NCI-H2107 treated with DMSO at 0.1 percent for 48 hours (cell line): ENCODE results near the gene MAPKAPK3.
"Not testable (repeated sequence)": the region's sequence is repeated elsewhere in the genome, so short reads cannot be mapped to it uniquely, and the experiment has no call there.

ENCODE experiments used
- DNase-seq: peaks from one replicate; lab custom pipeline; 2025; ENCODE audit not compliant: unreplicated experiment; lab: John Stamatoyannopoulos, UW

MAPKAPK3 gene

DNA sequence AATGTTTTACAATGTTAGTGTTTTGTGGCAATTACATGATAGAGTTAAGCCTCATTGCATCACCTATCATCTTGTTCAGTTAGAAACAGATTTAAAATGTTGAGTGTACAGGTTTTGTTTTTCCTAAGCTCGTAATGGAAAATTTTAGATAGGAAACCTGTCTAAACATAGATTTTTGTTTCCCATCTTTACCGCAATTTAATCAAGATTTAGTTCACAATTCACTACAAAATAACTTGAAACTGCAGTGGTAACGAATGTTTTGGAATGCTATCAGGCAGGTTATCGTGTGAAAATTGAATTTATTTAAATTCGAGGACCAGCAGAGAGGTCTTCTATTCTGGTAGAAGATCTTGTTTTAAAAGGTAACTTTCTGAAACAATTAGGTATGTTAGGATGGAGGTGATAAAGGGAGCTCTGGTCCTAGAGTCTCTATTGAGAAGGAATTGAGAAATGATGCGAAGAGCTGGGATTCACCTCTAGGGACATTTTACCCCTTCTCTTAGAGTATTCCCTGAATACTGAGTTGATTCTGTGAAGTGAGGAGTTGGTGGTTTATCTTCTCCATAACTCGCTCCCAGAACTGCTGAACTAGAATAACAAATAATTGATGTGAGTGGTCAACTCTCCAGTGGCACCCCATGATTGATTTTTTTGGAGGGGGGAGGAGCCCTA lies 59.2 kb downstream of the MAPKAPK3 start:
- no peak for DNase-seq

DNA sequence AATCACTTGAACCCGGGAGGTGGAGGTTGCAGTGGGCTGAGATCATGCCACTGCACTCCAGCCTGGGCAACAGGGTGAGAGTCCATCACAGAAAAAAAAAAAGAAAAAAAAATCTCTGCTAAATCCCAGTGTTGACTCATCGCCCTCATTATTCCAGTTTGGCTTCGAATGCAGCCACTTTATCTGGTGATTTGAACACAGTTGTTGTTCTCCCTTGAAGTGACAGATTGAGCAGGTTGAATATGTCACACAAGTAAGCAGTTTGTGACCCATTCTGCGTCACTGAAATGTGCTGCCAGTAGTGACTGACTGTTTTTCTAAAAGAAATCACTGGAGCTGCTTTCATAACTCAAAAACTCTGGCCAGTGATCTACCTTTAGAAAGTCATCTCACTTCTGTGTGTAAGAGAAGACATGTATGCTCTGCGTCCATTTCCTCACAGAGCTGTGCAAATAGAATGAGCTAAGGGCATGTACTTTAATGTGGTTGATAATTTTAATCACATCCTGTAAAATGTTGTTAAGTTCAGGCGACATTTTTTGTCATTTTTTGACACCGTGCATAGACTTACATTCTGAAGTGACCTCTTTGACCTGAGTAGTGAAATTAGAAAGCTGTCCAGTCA lies 70.3 kb downstream of the MAPKAPK3 start:
- DNase-seq, result no peak

DNA sequence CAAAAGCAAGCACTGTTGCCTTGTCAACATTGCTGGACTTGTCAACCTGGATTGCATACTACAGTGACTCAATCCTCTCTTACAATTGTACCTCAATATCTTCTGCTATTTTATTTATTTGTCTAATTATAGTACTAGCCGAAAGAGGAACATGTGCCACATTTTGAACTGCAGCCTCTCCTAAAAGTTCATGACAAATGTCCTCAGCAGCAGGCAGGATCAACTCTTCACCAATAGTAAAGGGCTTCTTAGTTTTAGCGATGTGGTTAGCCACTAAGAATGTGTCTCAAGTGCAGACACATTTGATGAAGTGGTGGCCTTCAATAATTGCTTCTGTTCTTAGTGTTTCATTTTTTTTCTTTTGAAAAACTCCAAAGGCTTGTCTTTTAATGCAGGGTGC lies 71.0 kb downstream of the MAPKAPK3 start:
- DNase-seq, result no peak

DNA sequence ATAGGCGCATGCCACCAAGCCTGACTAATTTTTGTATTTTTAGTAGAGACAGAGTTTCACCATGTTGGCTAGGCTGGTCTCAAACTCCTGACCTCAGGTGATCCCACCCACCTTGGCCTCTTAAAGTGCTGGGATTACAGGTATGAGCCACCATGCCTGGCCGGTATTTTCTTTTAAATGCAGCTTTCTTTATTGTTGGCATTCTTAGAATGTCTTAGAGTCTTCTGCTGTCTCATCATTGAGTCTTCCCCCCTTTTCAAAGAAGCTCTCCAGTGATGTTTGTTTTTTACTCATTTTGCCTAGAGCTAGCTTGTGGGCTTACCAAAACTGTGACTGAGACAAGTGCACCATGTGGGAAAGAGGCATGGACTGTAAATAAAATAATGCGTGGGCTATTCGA lies 71.7 kb downstream of the MAPKAPK3 start:
- not testable (repeated sequence) for DNase-seq

DNA sequence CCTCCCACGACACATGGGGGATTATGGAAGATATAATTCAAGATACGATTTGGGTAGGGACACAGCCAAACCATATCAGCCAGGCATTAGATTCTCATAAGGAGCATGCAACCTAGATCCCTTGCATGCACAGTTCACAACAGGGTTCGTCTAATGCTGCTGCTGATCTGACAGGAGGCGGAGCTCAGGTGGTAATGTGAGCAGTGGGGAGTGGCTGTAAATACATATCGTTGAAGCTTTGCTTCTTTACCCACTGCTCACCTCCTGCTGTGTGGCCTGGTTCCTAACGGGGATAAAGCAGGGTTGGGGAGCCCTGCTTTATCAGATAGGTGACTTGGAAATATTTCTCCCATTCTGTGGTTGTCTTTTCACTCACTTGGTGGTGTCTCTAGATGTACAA lies 72.6 kb downstream of the MAPKAPK3 start:
- no peak for DNase-seq

DNA sequence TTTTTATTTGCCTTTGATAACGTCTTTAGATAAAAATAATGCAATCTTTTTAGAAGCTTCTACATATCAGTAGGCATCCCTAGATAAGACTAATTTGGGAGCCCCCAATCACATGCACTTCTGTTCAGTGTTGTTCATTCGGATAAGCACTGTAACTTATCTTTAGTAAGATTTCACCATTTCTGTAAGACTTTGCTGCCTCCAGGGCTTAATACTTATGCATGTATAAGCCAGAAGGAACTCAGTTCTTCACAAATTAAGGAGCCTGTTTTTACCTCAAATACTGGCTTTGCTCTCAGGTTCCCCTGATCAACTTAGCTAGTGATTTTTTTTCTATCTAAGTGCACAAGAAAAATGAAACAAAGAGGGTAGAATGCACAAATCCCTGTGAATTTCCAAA lies 78.1 kb downstream of the MAPKAPK3 start:
- DNase-seq, result no peak

DNA sequence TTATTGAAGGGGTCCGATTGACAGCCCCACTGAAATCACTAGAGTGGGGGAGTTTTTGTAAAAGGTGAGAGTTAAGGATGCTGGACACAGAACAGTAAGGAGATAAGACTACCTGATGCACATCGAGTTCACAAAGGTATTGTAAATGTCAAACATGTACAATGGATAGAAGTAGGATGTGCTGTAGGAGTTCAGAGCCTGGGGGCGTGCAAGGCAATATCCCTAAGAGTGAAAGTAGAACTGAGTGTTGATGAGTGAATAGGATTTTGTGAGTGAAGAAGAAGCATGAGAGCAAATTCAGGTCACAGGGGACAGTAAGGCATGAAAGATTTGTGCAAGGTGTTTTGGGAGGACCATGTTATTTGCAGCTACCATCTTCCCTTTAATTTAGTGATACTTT lies 79.3 kb downstream of the MAPKAPK3 start:
- no peak for DNase-seq

DNA sequence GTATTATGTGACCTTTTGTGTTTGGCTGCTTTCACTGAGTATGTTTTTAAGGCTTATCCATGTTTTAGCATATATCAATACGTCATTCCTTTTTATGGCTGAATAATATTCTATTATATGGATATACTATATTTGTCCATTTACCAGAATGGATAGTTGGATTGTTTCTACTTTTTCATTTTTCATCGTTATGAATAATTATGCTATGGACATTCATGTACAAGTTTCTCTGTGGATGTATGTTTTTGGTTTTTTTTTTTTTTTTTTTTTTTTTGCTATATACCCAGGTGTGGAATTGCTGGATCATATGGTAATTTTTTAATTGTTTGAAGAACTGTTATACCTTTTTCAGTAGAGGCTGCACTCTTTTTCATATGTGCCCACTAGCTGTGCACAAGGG lies 81.3 kb downstream of the MAPKAPK3 start:
- no peak for DNase-seq
